Measurements from ENCODE around the gene SERP2.

- no peak for TF ChIP-seq CTCF (IDR thresholded peaks at IDR 0.05; ENCODE audit: low read depth, low read length)
- no peak for TF ChIP-seq EZH2phosphoT487 (IDR thresholded peaks at IDR 0.05; ENCODE audit: low read depth)
Measured at GRCh38 chr13:44336934-44337333, 36.7 kb upstream of the SERP2 start.
